IMR-90 (cell line): ENCODE data around the gene RTL1.

Experiments used
- MAZ ChIP-seq: IDR thresholded peaks from 2 replicates; pipeline ENCODE4 v1.6.1; 2012; ENCODE audit warnings: low read depth, mild to moderate bottlenecking, low read length, improper control_type of control experiment, moderate library complexity, borderline replicate concordance
- POLR2A ChIP-seq: IDR thresholded peaks from 2 replicates; pipeline ENCODE4 v1.6.1; 2012; ENCODE audit warnings: mild to moderate bottlenecking, low read depth, low read length
- SMC3 ChIP-seq: fragments of 150-350 bp; IDR thresholded peaks from 2 replicates; pipeline ENCODE4 v1.6.1; 2016; ENCODE audit warnings: low read depth, mild to moderate bottlenecking, antibody characterized with exemption, low read length, moderate library complexity
- TF ChIP-seq, protein P1 (sequence below): conservative IDR thresholded peaks from 2 replicates; pipeline ENCODE4 v1.5.1; 2012; ENCODE audit warnings: mild to moderate bottlenecking, low read depth, low read length, improper control_type of control experiment
- TF ChIP-seq, protein P2 (sequence below): fragments of 150-350 bp; IDR thresholded peaks from 2 replicates; pipeline ENCODE4 v1.6.1; 2017; ENCODE audit warnings: mild to moderate bottlenecking, antibody characterized with exemption, low read length, low read depth

DNA sequence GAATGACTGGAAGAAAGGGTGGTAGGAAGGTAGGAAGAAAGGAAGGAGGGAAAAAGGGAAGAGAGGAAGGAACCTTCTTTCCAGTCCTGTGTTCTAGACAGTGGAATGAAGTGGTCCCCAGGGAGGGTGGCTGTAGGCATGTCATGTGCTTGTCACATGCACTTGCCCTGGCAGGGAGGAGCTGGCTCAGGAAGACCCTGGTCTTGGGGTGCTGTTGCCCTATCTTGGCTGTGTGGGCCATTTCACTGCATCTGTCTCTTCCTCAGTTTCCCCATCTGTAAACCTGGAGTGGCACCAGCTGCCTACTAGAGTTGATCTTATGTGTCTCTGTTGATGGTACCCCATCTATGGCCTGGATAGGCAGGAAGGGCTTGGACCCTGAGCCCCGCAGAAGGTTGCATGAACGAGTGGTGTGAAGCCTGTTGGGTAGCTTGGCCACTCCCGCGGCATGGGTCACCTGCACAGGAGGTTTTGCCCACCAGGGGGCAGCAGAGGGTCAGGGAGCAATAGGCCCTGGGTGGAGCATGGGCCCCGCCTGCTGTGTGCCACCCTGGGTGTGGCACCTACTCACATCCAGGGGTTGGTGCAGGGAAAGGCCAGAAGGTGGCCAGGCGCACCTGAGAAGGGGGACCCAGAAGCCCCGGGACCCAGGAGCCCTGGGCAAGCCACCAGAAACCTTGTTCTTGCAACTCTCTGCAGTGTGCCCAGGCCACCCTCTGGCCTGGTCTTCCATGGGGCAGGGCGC lies 52.5 kb downstream of the RTL1 start:
- TF ChIP-seq, protein P1, sequence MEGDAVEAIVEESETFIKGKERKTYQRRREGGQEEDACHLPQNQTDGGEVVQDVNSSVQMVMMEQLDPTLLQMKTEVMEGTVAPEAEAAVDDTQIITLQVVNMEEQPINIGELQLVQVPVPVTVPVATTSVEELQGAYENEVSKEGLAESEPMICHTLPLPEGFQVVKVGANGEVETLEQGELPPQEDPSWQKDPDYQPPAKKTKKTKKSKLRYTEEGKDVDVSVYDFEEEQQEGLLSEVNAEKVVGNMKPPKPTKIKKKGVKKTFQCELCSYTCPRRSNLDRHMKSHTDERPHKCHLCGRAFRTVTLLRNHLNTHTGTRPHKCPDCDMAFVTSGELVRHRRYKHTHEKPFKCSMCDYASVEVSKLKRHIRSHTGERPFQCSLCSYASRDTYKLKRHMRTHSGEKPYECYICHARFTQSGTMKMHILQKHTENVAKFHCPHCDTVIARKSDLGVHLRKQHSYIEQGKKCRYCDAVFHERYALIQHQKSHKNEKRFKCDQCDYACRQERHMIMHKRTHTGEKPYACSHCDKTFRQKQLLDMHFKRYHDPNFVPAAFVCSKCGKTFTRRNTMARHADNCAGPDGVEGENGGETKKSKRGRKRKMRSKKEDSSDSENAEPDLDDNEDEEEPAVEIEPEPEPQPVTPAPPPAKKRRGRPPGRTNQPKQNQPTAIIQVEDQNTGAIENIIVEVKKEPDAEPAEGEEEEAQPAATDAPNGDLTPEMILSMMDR: peak; percentile 47
- TF ChIP-seq POLR2A: no peak
- TF ChIP-seq, protein P2, sequence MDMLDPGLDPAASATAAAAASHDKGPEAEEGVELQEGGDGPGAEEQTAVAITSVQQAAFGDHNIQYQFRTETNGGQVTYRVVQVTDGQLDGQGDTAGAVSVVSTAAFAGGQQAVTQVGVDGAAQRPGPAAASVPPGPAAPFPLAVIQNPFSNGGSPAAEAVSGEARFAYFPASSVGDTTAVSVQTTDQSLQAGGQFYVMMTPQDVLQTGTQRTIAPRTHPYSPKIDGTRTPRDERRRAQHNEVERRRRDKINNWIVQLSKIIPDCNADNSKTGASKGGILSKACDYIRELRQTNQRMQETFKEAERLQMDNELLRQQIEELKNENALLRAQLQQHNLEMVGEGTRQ: no peak
- peak; percentile 46; the same call in 1 of the 2 replicates for TF ChIP-seq SMC3
- no peak for TF ChIP-seq MAZ
